PC-9 (cell line): Measurements from ENCODE around the gene CXCL12. TPM values are rescaled to one million over a fixed set of nuclear protein-coding genes. Genes with fewer than 3 reads are reported as not detected.

Experiments used
- BruUV-seq: library from RNA; stranded (reverse); fragments of 400-500 nt; replicated peaks from 2 replicates; lab custom pipeline; 2021; lab: Mats Ljungman, UMichigan
- CTCF ChIA-PET: fragments of 300-600 bp; sonication (Branson Sonifier 250); formaldehyde crosslinking; loops from one replicate; lab custom pipeline; 2022; ENCODE audit warnings: antibody characterized with exemption; lab: Charles Lee
- POLR2A ChIA-PET: fragments of 300-600 bp; sonication (Branson Sonifier 250); formaldehyde crosslinking; loops from one replicate; lab custom pipeline; 2022; ENCODE audit warnings: antibody characterized with exemption; ENCODE audit not compliant: unreplicated experiment; lab: Charles Lee
- DNase-seq, 2 experiments: peaks; one replicate each; pipeline versions ENCODE4 v3.0.0 to v3.0.0-alpha.2; 2015 to 2022; ENCODE audit warnings: mixed read lengths in 1 of 2
- H2AFZ ChIP-seq: fragments of 200-600 bp; sonication (generic); 2 replicates; pipeline ENCODE4 v1.8.1; 2017; ENCODE audit warnings: antibody characterized with exemption
- H3F3A ChIP-seq: fragments of 200-600 bp; sonication (generic); 2 replicates; pipeline ENCODE4 v1.8.1; 2017; ENCODE audit warnings: antibody characterized with exemption, mild to moderate bottlenecking, low read depth; ENCODE audit not compliant: insufficient read depth
- H3K27ac ChIP-seq: fragments of 200-600 bp; sonication (generic); 2 replicates; pipeline ENCODE4 v1.6.1; 2016; ENCODE audit warnings: mixed run types
- H3K27me3 ChIP-seq: fragments of 200-600 bp; sonication (generic); 2 replicates; pipeline ENCODE4 v1.6.1; 2016; ENCODE audit warnings: low read depth, mixed run types; ENCODE audit not compliant: insufficient read depth
- H3K36me3 ChIP-seq: fragments of 200-600 bp; sonication (generic); 2 replicates; pipeline ENCODE4 v1.6.1; 2016; ENCODE audit warnings: low read depth, mixed run types
- H3K4me1 ChIP-seq: fragments of 200-600 bp; sonication (generic); replicated peaks from 2 replicates; pipeline ENCODE4 v1.6.1; 2016; ENCODE audit warnings: mixed run types; ENCODE audit not compliant: insufficient read depth
- H3K4me2 ChIP-seq: fragments of 200-600 bp; sonication (generic); 2 replicates; pipeline ENCODE4 v1.6.1; 2017; ENCODE audit warnings: mixed run types
- H3K4me3 ChIP-seq: fragments of 200-600 bp; sonication (generic); 2 replicates; pipeline ENCODE4 v1.6.1; 2016; ENCODE audit warnings: mixed run types
- H3K79me2 ChIP-seq: fragments of 200-600 bp; sonication (generic); 2 replicates; pipeline ENCODE4 v1.6.1; 2017; ENCODE audit warnings: low read depth, mixed run types
- H3K9me2 ChIP-seq: fragments of 200-600 bp; sonication (generic); 2 replicates; pipeline ENCODE4 v1.8.1; 2017; ENCODE audit warnings: mild to moderate bottlenecking; ENCODE audit not compliant: insufficient read depth
- H3K9me3 ChIP-seq: fragments of 200-600 bp; sonication (generic); 2 replicates; pipeline ENCODE4 v1.8.1; 2016; ENCODE audit warnings: low read depth; ENCODE audit not compliant: insufficient read depth
- H4K20me1 ChIP-seq: fragments of 200-600 bp; sonication (generic); 2 replicates; pipeline ENCODE4 v1.8.1; 2017; ENCODE audit not compliant: insufficient read depth
- EZH2 ChIP-seq: fragments of 200-600 bp; sonication (generic); IDR thresholded peaks from 2 replicates; pipeline ENCODE4 v1.8.0; 2017; ENCODE audit warnings: antibody characterized with exemption, low read depth
- intact Hi-C: fragments of 100-400 bp; cut with micrococcal nuclease; formaldehyde crosslinking; loops from one replicate; pipeline ENCODE4 v1.10.0; 2022; ENCODE audit not compliant: unreplicated experiment
- total RNA-seq: library from RNA; stranded (reverse); gene quantifications from 2 replicates; pipeline ENCODE4 v1.2.3, GENCODE V29; 2021
- TF ChIP-seq, protein P1 (sequence below): fragments of 200-600 bp; sonication (generic); conservative IDR thresholded peaks from 2 replicates; pipeline ENCODE4 v1.6.1; 2017; ENCODE audit warnings: mixed run types, antibody characterized with exemption, mild to moderate bottlenecking, moderate library complexity

CXCL12 gene
- total RNA-seq, 1 experiment from 2014 or later: not detected

- CTCF ChIA-PET: no interaction called here
- DNase-seq: peak in 1 of 2 experiments; percentile 6
- Histone ChIP-seq H3F3A (no peaks in the 10 kb centered on the region), H3K4me1 (no peaks in the 10 kb centered on the region), H2AFZ (no peak overlapping the region), H3K4me2 (no peak overlapping the region), H3K9me2 (no peaks in the 10 kb centered on the region), H3K9me3 (no peaks in the 10 kb centered on the region), H3K4me3 (no peak overlapping the region), H3K36me3 (no peaks in the 10 kb centered on the region), H3K27me3 (peaks cover 44% of the 10 kb centered on the region), H3K27ac (no peak overlapping the region), H3K79me2 (no peaks in the 10 kb centered on the region), H4K20me1 (no peaks in the 10 kb centered on the region)
- TF ChIP-seq, protein P1, sequence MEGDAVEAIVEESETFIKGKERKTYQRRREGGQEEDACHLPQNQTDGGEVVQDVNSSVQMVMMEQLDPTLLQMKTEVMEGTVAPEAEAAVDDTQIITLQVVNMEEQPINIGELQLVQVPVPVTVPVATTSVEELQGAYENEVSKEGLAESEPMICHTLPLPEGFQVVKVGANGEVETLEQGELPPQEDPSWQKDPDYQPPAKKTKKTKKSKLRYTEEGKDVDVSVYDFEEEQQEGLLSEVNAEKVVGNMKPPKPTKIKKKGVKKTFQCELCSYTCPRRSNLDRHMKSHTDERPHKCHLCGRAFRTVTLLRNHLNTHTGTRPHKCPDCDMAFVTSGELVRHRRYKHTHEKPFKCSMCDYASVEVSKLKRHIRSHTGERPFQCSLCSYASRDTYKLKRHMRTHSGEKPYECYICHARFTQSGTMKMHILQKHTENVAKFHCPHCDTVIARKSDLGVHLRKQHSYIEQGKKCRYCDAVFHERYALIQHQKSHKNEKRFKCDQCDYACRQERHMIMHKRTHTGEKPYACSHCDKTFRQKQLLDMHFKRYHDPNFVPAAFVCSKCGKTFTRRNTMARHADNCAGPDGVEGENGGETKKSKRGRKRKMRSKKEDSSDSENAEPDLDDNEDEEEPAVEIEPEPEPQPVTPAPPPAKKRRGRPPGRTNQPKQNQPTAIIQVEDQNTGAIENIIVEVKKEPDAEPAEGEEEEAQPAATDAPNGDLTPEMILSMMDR: no peak
- no peak for TF ChIP-seq EZH2
- no TSS peak for BruUV-seq
- POLR2A ChIA-PET: no interaction called here
- intact Hi-C loops: no loop called here
Measured at GRCh38 chr10:44347609-44348400, 37.1 kb downstream of the CXCL12 start.

DNA sequence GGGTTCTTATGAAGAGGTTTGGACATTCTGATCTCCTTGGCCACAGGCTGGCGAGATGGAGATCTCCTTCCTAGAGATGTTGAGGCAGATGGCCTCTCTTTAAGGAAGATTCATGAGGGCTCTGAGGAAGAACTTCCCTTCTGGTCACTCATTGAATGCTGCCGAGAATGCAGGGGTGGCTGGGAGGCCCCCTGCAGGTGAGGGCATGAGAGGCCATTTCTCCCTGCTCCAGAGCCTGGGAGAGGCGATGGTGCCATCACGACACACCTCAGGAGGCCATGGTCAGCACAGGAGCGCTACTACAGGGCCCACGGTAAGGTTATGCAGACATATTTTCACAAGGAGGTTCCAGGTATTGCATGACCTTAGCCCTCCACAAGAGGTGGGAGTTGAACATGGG lies 40.2 kb downstream of the CXCL12 start:
- H3K4me2 ChIP-seq: no peak overlapping the region
- H3K27me3 ChIP-seq: peaks cover 39% of the 10 kb centered on the region
- no peaks in the 10 kb centered on the region for H3F3A ChIP-seq
- TF ChIP-seq EZH2: no peak
- TF ChIP-seq, protein P1: no peak
- intact Hi-C loops: no loop called here
- CTCF ChIA-PET: no interaction called here
- H3K4me3 ChIP-seq: no peak overlapping the region
- H3K9me3 ChIP-seq: no peaks in the 10 kb centered on the region
- no peaks in the 10 kb centered on the region for H3K79me2 ChIP-seq
- no peaks in the 10 kb centered on the region for H3K4me1 ChIP-seq
- POLR2A ChIA-PET: no interaction called here
- H2AFZ ChIP-seq: no peak overlapping the region
- no TSS peak for BruUV-seq
- H3K9me2 ChIP-seq: no peaks in the 10 kb centered on the region
- DNase-seq: no peak
- H4K20me1 ChIP-seq: no peaks in the 10 kb centered on the region
- no peaks in the 10 kb centered on the region for H3K36me3 ChIP-seq
- H3K27ac ChIP-seq: no peak overlapping the region

DNA sequence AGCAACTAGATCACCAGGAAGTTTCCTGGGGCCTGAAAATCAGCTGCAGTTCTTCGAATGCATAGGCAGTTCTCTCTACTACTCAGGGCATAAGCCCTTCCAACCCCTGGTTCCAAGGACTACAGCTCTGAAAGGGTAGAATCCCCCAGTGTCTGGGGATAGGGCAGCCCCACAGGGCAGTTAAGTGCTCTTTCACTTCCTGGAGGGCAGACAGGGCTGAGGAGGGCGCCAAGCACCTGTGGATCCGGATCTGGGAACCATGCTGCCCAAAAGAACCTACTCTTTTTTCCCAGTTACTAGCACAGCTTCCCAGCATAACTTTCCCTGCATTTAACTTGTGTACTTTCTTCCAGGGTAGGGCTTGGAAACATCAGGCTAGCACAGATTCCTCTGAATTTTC lies 41.1 kb downstream of the CXCL12 start:
- ChIA-PET POLR2A (no interaction called here), CTCF (no interaction called here)
- Histone ChIP-seq H3K4me2 (no peak overlapping the region), H3K27ac (no peak overlapping the region), H3K9me2 (no peaks in the 10 kb centered on the region), H3K36me3 (no peaks in the 10 kb centered on the region), H3K27me3 (peaks cover 39% of the 10 kb centered on the region), H2AFZ (no peak overlapping the region), H4K20me1 (no peaks in the 10 kb centered on the region), H3K9me3 (no peaks in the 10 kb centered on the region), H3K79me2 (no peaks in the 10 kb centered on the region), H3K4me1 (no peaks in the 10 kb centered on the region), H3F3A (no peaks in the 10 kb centered on the region), H3K4me3 (no peak overlapping the region)
- TF ChIP-seq, protein P1: no peak
- TF ChIP-seq EZH2: no peak
- BruUV-seq: no TSS peak
- peak in 1 of 2 experiments; percentile 22 for DNase-seq
- intact Hi-C loops: no loop called here
